NB4 (cell line): ENCODE data around the gene ARFGEF3.
A peak's percentile ranks its signal among the peaks of the same experiment; 100 is the strongest.

ENCODE experiments used
- POLR2A ChIP-seq: IDR thresholded peaks from 2 replicates; pipeline ENCODE4 v1.6.1; 2011; ENCODE audit warnings: mild to moderate bottlenecking; ENCODE audit not compliant: insufficient read length; ENCODE audit errors: extremely low read depth
- TF ChIP-seq, protein P1 (sequence below): IDR thresholded peaks from one replicate; pipeline ENCODE4 v1.5.1; 2012; ENCODE audit warnings: low read depth, low read length

DNA sequence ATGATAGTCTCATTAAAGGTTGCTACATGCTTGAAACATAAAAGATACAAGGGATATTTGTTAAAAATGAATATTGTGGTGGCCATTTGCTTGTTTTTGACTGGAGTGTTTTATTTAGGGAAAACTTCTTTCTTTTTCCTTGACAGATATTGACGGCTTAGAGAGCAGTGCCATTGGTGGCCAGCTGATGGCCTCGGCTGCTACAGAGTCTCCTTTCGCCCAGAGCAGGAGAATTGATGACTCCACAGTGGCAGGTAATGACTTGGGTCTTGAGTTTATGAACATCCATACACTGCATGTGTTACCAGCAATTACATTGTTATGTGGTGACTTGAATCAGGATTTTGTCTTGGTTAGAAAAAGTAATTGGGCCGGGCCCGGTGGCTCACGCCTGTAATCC, 124.1 kb downstream of the ARFGEF3 start:
- TF ChIP-seq, protein P1, sequence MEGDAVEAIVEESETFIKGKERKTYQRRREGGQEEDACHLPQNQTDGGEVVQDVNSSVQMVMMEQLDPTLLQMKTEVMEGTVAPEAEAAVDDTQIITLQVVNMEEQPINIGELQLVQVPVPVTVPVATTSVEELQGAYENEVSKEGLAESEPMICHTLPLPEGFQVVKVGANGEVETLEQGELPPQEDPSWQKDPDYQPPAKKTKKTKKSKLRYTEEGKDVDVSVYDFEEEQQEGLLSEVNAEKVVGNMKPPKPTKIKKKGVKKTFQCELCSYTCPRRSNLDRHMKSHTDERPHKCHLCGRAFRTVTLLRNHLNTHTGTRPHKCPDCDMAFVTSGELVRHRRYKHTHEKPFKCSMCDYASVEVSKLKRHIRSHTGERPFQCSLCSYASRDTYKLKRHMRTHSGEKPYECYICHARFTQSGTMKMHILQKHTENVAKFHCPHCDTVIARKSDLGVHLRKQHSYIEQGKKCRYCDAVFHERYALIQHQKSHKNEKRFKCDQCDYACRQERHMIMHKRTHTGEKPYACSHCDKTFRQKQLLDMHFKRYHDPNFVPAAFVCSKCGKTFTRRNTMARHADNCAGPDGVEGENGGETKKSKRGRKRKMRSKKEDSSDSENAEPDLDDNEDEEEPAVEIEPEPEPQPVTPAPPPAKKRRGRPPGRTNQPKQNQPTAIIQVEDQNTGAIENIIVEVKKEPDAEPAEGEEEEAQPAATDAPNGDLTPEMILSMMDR: peak; percentile 39
- TF ChIP-seq POLR2A: no peak
